Esophagus muscularis mucosa (tissue), 4 donors: ENCODE measurements around the gene TIGD3. TPM values are rescaled to one million over a fixed set of nuclear protein-coding genes. Genes with fewer than 3 reads are reported as not detected.

ENCODE experiments used
- DNase-seq: peaks from one replicate; pipeline ENCODE4 v3.0.0-alpha.2; 2017; ENCODE audit errors: extremely low spot score
- H3K27ac ChIP-seq, 4 donors: fragments of 200-600 bp; sonication (generic); replicated peaks in 1 of 4; 1 replicate in 3 of 4; 2 replicates in 1 of 4; pipeline ENCODE4 v1.5.1; 2016 to 2019; ENCODE audit warnings: mild to moderate bottlenecking in 1 of 4
- H3K27me3 ChIP-seq, 4 donors: fragments of 200-600 bp; sonication (generic); one replicate each; pipeline versions ENCODE4 v1.5.1 to v1.6.0; 2016 to 2019
- H3K36me3 ChIP-seq, 4 donors: fragments of 200-600 bp; sonication (generic); one replicate each; pipeline ENCODE4 v1.5.1; 2016 to 2019
- H3K4me1 ChIP-seq, 4 donors: fragments of 200-600 bp; sonication (generic); one replicate each; pipeline ENCODE4 v1.5.1; 2016 to 2019
- H3K4me3 ChIP-seq, 4 donors: fragments of 200-600 bp; sonication (generic); 1 replicate in 2 of 4; 2 replicates in 2 of 4; pipeline ENCODE4 v1.5.1; 2016 to 2019; ENCODE audit warnings: mild to moderate bottlenecking in 4 of 4, moderate library complexity in 1 of 4
- H3K9me3 ChIP-seq, 4 donors: fragments of 200-600 bp; sonication (generic); 1 replicate in 3 of 4; 2 replicates in 1 of 4; pipeline ENCODE4 v1.5.1; 2016 to 2019
- CTCF ChIP-seq, 3 experiments: fragments of 200-600 bp in 2 of 3; fragments of 450-650 bp in 1 of 3; sonication (generic) in 2 of 3; IDR thresholded peaks; one replicate each; pipeline ENCODE4 v1.5.1; 2017 to 2019; ENCODE audit warnings: antibody characterized with exemption in 3 of 3, mild to moderate bottlenecking in 2 of 3, moderate library complexity in 1 of 3
- EP300 ChIP-seq: sonication (generic); formaldehyde crosslinking; IDR thresholded peaks from one replicate; pipeline ENCODE4 v1.6.1; 2017; ENCODE audit warnings: antibody characterized with exemption
- POLR2A ChIP-seq: fragments of 450-650 bp; IDR thresholded peaks from one replicate; pipeline ENCODE4 v1.6.1; 2017; ENCODE audit warnings: antibody characterized with exemption, moderate library complexity, mild to moderate bottlenecking, low read depth
- POLR2AphosphoS5 ChIP-seq, 2 donors: sonication (generic); formaldehyde crosslinking; IDR thresholded peaks; one replicate each; pipeline ENCODE4 v1.6.1; 2017; ENCODE audit warnings: antibody characterized with exemption in 2 of 2
- WGBS: methylation state at CpG from one replicate; pipeline ENCODE4 v1.1.5; 2018; 5-methylcytosine and 5-hydroxymethylcytosine counted together
- intact Hi-C: fragments of 100-400 bp; cut with DNase I; formaldehyde crosslinking; loops from one replicate; pipeline ENCODE4 v1.15.1; 2023
- total RNA-seq, 4 donors: library from RNA; depleted of rRNA; stranded (reverse); fragments of >200 nt; gene quantifications; one replicate each; pipeline versions ENCODE4 v1.1.0 to v1.2.1, GENCODE V29; 2016

TIGD3 gene
- total RNA-seq, 4 donors from 2014 or later: 0.19 TPM; not detected in 3

GRCh38 chr11:65334696-65335295, 19.8 kb upstream of the TIGD3 start:
- 21% methylated on average over 5 of the region's 5 CpGs for WGBS
- H3K4me3 ChIP-seq: peak overlapping the region; percentile 76 to 88 (median 86)
- intact Hi-C loops: no loop called here
- peaks cover 22 to 61% (median 54%) of the 10 kb centered on the region in 4 donors for H3K4me1 ChIP-seq
- peaks cover 0 to 14% (median 9%) of the 10 kb centered on the region in 4 donors for H3K36me3 ChIP-seq
- no peak for DNase-seq
- peak overlapping the region; percentile 82 to 94 (median 90) for H3K27ac ChIP-seq
- TF ChIP-seq POLR2A (no peak), POLR2AphosphoS5 (IDR thresholded peaks at IDR 0.05) (no peak), EP300 (no peak), CTCF (IDR thresholded peaks at IDR 0.05) (no peak)
- H3K27me3 ChIP-seq: no peaks in the 10 kb centered on the region
- no peaks in the 10 kb centered on the region for H3K9me3 ChIP-seq

- H3K9me3 ChIP-seq: no peaks in the 10 kb centered on the region
- no peaks in the 10 kb centered on the region for H3K27me3 ChIP-seq
- H3K27ac ChIP-seq: no peak overlapping the region
- H3K4me1 ChIP-seq: peaks cover 21 to 59% (median 48%) of the 10 kb centered on the region in 4 donors
- H3K4me3 ChIP-seq: no peak overlapping the region
- intact Hi-C loops: no loop called here
- no peak for TF ChIP-seq POLR2A
- no peak for TF ChIP-seq POLR2AphosphoS5 (IDR thresholded peaks at IDR 0.05)
- TF ChIP-seq EP300: no peak
- TF ChIP-seq CTCF (IDR thresholded peaks at IDR 0.05): no peak
- no peak for DNase-seq
- WGBS: 83% methylated on average over 7 of the region's 7 CpGs
- H3K36me3 ChIP-seq: peaks cover 36 to 52% (median 47%) of the 10 kb centered on the region in 4 donors
Observed at GRCh38 chr11:65338676-65339075, 15.9 kb upstream of the TIGD3 start.

- peaks cover 12 to 48% (median 37%) of the 10 kb centered on the region in 4 donors for H3K4me1 ChIP-seq
- no peak for DNase-seq
- no peak overlapping the region for H3K27ac ChIP-seq
- intact Hi-C loops: no loop called here
- 95% methylated on average over 11 of the region's 11 CpGs for WGBS
- TF ChIP-seq CTCF (IDR thresholded peaks at IDR 0.05) (no peak), POLR2A (no peak), EP300 (no peak), POLR2AphosphoS5 (IDR thresholded peaks at IDR 0.05) (no peak)
- H3K9me3 ChIP-seq: no peaks in the 10 kb centered on the region
- peaks cover 51 to 67% (median 62%) of the 10 kb centered on the region in 4 donors for H3K36me3 ChIP-seq
- no peak overlapping the region for H3K4me3 ChIP-seq
- no peaks in the 10 kb centered on the region for H3K27me3 ChIP-seq
Observed at GRCh38 chr11:65340226-65340625, 14.3 kb upstream of the TIGD3 start.

- no peak for TF ChIP-seq EP300
- no peak for TF ChIP-seq POLR2AphosphoS5 (IDR thresholded peaks at IDR 0.05)
- no peak for TF ChIP-seq POLR2A
- no peak for TF ChIP-seq CTCF (IDR thresholded peaks at IDR 0.05)
Observed at GRCh38 chr11:65341856-65342255, 12.7 kb upstream of the TIGD3 start.

More at GRCh38 chr11:65341856-65342255, 12.7 kb upstream of the TIGD3 start:
- no peak for DNase-seq
- WGBS: 79% methylated on average over 3 of the region's 3 CpGs
- H3K9me3 ChIP-seq: no peaks in the 10 kb centered on the region
- H3K4me3 ChIP-seq: no peak overlapping the region
- intact Hi-C loops: no loop called here
- H3K36me3 ChIP-seq: peaks cover 66 to 82% (median 78%) of the 10 kb centered on the region in 4 donors
- H3K27me3 ChIP-seq: no peaks in the 10 kb centered on the region
- peaks cover 10 to 34% (median 22%) of the 10 kb centered on the region in 4 donors for H3K4me1 ChIP-seq
- no peak overlapping the region for H3K27ac ChIP-seq
